ENCODE data around the gene LSR. TPM values are rescaled to one million over a fixed set of nuclear protein-coding genes. Genes with fewer than 3 reads are reported as not detected.

Gene LSR
- total RNA-seq, 1 experiment from 2014 or later: 172 TPM

GRCh38 chr19:35308910-35309309, 60.1 kb downstream of the LSR start:
- no peak for DNase-seq
- no peaks in the 10 kb centered on the region for H3K27me3 ChIP-seq (replicated peaks; ENCODE audit: control insufficient read depth, insufficient read depth, low read length)
- no peak overlapping the region for H3K4me3 ChIP-seq (ENCODE audit: low read depth, low read length)
- ChIA-PET CTCF (interaction anchor here (1.0 kb wide), 1 partner anchor 18 kb away, joined by 3 read pairs; no protein-coding TSS in a partner anchor), POLR2A (no interaction called here)
- Mint-ChIP-seq H3K9me3 (ENCODE audit: unreplicated experiment) (no peaks in the 10 kb centered on the region), H3K27me3 (ENCODE audit: insufficient read depth, unreplicated experiment) (no peaks in the 10 kb centered on the region), H3K4me3 (ENCODE audit: unreplicated experiment) (no peak overlapping the region), H3K36me3 (ENCODE audit: insufficient read depth, unreplicated experiment) (no peaks in the 10 kb centered on the region), H3K4me1 (ENCODE audit: low read depth, unreplicated experiment) (peaks cover 18% of the 10 kb centered on the region), H3K27ac (ENCODE audit: unreplicated experiment) (peak overlapping the region; percentile 38)
- no TSS peak for BruUV-seq (replicated peaks)
- no peak for TF ChIP-seq CTCF (IDR thresholded peaks at IDR 0.05; ENCODE audit: insufficient read depth in 1 of 2, low read depth in 1 of 2, low read length in 1 of 2, severe bottlenecking in 1 of 2, unreplicated experiment in 1 of 2)
- H3K9me3 ChIP-seq: no peaks in the 10 kb centered on the region
- intact Hi-C loops (cut with micrococcal nuclease; ENCODE audit: unreplicated experiment): no loop called here
- H3K36me3 ChIP-seq (ENCODE audit: control insufficient read depth, insufficient read depth, low read length): no peaks in the 10 kb centered on the region
- peaks cover 41% of the 10 kb centered on the region for H3K4me1 ChIP-seq

- Mint-ChIP-seq H3K4me1 (ENCODE audit: low read depth, unreplicated experiment) (peaks cover 18% of the 10 kb centered on the region), H3K27me3 (ENCODE audit: insufficient read depth, unreplicated experiment) (no peaks in the 10 kb centered on the region), H3K4me3 (ENCODE audit: unreplicated experiment) (peak overlapping the region; percentile 7), H3K36me3 (ENCODE audit: insufficient read depth, unreplicated experiment) (no peaks in the 10 kb centered on the region), H3K27ac (ENCODE audit: unreplicated experiment) (peak overlapping the region; percentile 38), H3K9me3 (ENCODE audit: unreplicated experiment) (no peaks in the 10 kb centered on the region)
- ChIA-PET POLR2A (no interaction called here), CTCF (interaction anchor here (1.0 kb wide), 1 partner anchor 18 kb away, joined by 3 read pairs; no protein-coding TSS in a partner anchor)
- H3K4me1 ChIP-seq: peaks cover 41% of the 10 kb centered on the region
- BruUV-seq (replicated peaks): no TSS peak
- H3K27me3 ChIP-seq (replicated peaks; ENCODE audit: control insufficient read depth, insufficient read depth, low read length): no peaks in the 10 kb centered on the region
- intact Hi-C loops (cut with micrococcal nuclease; ENCODE audit: unreplicated experiment): no loop called here
- DNase-seq: peak; percentile 81 to 84
- no peaks in the 10 kb centered on the region for H3K9me3 ChIP-seq
- no peak overlapping the region for H3K4me3 ChIP-seq (ENCODE audit: low read depth, low read length)
- H3K36me3 ChIP-seq (ENCODE audit: control insufficient read depth, insufficient read depth, low read length): no peaks in the 10 kb centered on the region
- TF ChIP-seq CTCF (IDR thresholded peaks at IDR 0.05; ENCODE audit: insufficient read depth in 1 of 2, low read depth in 1 of 2, low read length in 1 of 2, severe bottlenecking in 1 of 2, unreplicated experiment in 1 of 2): no peak
These were observed 60.9 kb downstream of the LSR start for GRCh38 chr19:35309481-35310279.

GRCh38 chr19:35310331-35310730, 61.5 kb downstream of the LSR start:
- Mint-ChIP-seq H3K27ac (ENCODE audit: unreplicated experiment) (no peak overlapping the region), H3K4me3 (ENCODE audit: unreplicated experiment) (no peak overlapping the region), H3K27me3 (ENCODE audit: insufficient read depth, unreplicated experiment) (no peaks in the 10 kb centered on the region), H3K36me3 (ENCODE audit: insufficient read depth, unreplicated experiment) (no peaks in the 10 kb centered on the region), H3K4me1 (ENCODE audit: low read depth, unreplicated experiment) (peaks cover 18% of the 10 kb centered on the region), H3K9me3 (ENCODE audit: unreplicated experiment) (no peaks in the 10 kb centered on the region)
- no peak for TF ChIP-seq CTCF (IDR thresholded peaks at IDR 0.05; ENCODE audit: insufficient read depth in 1 of 2, low read depth in 1 of 2, low read length in 1 of 2, severe bottlenecking in 1 of 2, unreplicated experiment in 1 of 2)
- ChIA-PET POLR2A (no interaction called here), CTCF (no interaction called here)
- Histone ChIP-seq H3K27me3 (replicated peaks; ENCODE audit: control insufficient read depth, insufficient read depth, low read length) (no peaks in the 10 kb centered on the region), H3K9me3 (no peaks in the 10 kb centered on the region), H3K4me3 (ENCODE audit: low read depth, low read length) (no peak overlapping the region), H3K36me3 (ENCODE audit: control insufficient read depth, insufficient read depth, low read length) (no peaks in the 10 kb centered on the region), H3K4me1 (peaks cover 41% of the 10 kb centered on the region)
- intact Hi-C loops (cut with micrococcal nuclease; ENCODE audit: unreplicated experiment): no loop called here
- no peak for DNase-seq
- no TSS peak for BruUV-seq (replicated peaks)
